UCSD-AML1 (cell line): Measurements from ENCODE around the gene ARID2.

Experiments used
- DNase-seq: peaks from one replicate; lab custom pipeline; 2025; ENCODE audit not compliant: unreplicated experiment; lab: John Stamatoyannopoulos, UW

The ARID2 gene, protein sequence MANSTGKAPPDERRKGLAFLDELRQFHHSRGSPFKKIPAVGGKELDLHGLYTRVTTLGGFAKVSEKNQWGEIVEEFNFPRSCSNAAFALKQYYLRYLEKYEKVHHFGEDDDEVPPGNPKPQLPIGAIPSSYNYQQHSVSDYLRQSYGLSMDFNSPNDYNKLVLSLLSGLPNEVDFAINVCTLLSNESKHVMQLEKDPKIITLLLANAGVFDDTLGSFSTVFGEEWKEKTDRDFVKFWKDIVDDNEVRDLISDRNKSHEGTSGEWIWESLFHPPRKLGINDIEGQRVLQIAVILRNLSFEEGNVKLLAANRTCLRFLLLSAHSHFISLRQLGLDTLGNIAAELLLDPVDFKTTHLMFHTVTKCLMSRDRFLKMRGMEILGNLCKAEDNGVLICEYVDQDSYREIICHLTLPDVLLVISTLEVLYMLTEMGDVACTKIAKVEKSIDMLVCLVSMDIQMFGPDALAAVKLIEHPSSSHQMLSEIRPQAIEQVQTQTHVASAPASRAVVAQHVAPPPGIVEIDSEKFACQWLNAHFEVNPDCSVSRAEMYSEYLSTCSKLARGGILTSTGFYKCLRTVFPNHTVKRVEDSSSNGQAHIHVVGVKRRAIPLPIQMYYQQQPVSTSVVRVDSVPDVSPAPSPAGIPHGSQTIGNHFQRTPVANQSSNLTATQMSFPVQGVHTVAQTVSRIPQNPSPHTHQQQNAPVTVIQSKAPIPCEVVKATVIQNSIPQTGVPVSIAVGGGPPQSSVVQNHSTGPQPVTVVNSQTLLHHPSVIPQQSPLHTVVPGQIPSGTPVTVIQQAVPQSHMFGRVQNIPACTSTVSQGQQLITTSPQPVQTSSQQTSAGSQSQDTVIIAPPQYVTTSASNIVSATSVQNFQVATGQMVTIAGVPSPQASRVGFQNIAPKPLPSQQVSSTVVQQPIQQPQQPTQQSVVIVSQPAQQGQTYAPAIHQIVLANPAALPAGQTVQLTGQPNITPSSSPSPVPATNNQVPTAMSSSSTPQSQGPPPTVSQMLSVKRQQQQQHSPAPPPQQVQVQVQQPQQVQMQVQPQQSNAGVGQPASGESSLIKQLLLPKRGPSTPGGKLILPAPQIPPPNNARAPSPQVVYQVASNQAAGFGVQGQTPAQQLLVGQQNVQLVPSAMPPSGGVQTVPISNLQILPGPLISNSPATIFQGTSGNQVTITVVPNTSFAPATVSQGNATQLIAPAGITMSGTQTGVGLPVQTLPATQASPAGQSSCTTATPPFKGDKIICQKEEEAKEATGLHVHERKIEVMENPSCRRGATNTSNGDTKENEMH (N-terminal part only)

DNA sequence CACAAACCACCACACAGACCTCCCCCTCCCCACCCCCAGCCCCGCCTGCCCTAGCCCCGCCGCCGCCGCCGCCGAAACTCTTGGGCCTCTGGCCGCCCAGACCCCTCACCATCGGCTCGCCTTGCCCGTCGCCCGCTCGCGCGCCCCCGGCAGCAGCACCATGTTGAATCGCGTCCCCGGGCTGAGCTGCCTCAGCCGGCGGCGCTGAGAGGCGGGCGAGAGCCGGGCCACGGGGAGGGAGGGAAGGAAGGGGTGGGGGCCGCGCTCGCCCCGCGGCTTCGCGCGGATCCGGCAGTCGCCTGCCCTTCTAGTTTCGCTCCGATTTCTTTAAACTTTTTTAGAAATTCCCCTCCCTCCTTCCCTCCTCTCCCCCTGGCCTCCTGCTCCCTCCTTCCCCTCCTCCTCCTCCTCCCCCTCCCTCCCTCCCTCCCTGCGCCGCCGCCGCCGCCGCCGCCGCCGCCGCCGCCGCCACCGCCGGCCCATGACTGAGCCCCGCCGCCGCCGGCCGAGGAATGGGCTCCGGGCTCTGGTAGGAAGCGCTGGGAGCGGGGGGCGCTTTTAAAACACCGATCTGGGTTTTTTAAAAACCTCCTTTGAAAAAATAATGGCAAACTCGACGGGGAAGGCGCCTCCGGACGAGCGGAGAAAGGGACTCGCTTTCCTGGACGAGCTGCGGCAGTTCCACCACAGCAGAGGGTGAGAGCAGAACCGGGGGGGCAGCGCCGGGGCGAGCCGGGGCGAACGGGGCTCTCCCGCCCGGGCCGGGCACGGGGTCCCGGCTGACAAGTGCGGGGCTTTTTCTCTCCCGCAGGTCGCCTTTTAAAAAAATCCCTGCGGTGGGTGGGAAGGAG is at the start of gene ARID2:
Gene ARID2 (plus strand): TSS at position 474 of the 851 bp plus-strand sequence. CDS start 131 bp downstream, at position 605.
- peak; percentile 83 for DNase-seq

DNA sequence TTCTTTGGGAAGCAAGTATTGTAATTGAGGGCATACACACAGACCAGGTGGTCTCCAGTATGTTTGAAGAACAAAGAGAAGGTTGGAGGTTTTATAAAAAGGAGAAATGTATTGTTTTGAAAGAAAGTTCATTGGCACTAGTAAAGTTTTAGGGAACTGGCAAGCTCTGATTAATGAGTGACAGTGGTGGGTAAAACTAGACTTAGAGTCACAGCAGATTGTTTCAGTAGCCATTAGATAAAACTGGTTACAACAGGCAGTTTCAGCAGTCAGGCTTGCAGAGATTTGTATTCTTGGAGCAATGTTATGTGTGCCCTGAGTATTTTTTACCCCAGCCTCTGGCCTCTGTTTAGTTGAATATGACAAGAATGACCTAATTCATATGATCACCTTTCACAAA is 49.1 kb upstream of the ARID2 start:
- DNase-seq, result no peak

GRCh38 chr12:45681465-45681864 is 48.0 kb upstream of the ARID2 start:
- DNase-seq, result no peak

DNA sequence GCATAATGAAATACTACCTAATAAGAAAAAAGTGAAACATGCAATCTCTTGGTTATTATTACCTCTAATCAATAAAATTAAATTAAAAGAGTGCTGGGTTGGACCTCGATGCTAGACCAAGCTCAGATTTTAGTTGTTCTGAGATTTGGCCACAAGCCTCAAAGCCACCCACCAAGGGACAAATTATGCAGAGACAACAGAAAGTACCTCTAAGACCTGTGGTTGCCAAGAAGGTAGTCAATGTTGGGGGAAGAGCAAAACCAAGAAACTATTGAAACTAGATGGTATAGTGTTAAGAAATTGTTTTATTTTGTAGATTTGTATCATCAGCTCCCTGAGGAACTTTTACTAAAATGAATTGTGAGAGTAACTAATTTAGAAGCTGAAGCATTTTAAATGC is 43.8 kb upstream of the ARID2 start:
- DNase-seq, result no peak

GRCh38 chr12:45687081-45688015 is 42.2 kb upstream of the ARID2 start:
- no peak for DNase-seq

DNA sequence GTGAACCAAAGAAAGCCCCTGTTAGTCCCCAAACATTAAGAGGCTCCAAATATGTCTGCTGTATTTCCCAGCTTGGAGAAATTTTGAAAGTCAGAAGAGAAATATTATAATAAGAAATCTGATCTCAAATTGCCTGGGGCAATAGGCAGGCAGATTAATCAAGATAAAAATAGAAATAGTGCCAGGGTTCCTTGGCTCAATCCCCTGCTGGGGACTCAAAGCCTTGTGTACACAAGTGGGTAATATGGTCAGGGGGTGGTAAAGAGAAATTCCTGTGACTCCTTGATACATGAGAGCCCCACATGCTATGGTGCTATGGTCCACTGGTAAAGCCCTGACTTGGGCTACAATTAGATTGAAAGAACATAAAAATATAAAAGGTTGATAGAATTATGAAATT is 41.3 kb upstream of the ARID2 start:
- no peak for DNase-seq

DNA sequence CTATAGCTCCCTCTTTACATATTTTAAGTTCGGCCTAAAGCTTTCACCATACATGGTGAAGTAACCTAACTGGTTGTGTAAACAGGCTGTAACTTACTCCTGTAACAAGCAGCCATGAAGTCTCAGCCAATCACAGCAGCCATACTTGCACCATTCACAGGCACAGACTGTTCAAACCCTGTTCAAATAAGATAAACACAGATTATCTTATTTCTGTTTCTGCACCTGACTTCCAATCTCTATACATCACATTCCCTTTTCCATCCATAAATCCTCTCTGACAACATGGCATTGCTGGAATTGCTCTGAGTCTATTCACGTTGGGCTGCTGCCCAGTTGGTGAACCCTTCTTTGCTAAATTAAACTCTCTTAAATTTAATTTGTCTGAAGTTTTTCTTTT is 34.5 kb upstream of the ARID2 start:
- no peak for DNase-seq

- DNase-seq, result no peak
Measured at GRCh38 chr12:45695606-45696005, 33.9 kb upstream of the ARID2 start.

- DNase-seq, result no peak
Measured at GRCh38 chr12:45696049-45696448, 33.5 kb upstream of the ARID2 start.

GRCh38 chr12:45697371-45697770 is 32.1 kb upstream of the ARID2 start:
- DNase-seq, result no peak

DNA sequence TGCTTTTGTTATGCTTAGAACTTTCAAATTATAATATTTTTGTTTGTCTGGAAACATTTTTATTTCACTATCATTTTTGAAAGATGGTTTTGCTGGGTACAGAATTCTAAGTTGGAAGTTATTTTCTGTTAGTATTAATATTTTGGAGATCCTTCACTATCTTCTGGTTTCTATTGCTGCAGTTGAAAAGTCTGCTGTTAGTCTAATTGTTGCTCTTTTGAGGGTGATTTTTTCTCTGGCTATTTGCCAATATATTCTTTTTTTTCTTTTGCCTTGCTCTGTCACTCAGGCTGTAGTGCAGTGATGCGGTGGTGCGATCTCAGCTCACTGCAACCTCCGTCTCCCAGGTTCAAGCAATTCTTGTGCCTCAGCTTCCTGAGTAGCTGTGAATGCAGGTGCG is 28.2 kb upstream of the ARID2 start:
- DNase-seq, result no peak

DNA sequence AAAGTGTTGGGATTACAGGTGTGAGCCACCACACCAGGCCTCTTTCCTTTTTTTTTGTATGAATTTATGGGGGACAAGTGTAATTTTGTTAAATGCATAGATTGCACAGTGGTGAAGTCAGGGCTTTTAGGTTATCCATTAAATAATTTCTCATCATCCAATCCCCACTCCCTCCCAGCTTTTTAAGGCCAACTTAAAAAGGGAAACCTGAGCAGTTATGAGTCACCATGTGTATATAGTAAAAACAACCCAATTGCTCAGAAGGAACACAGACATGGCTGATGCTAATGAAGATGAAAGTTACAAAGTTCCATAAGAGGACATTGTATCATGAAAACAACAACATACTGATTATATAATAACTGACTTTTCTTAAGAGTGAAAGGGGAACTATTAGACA is 25.6 kb upstream of the ARID2 start:
- no peak for DNase-seq

DNA sequence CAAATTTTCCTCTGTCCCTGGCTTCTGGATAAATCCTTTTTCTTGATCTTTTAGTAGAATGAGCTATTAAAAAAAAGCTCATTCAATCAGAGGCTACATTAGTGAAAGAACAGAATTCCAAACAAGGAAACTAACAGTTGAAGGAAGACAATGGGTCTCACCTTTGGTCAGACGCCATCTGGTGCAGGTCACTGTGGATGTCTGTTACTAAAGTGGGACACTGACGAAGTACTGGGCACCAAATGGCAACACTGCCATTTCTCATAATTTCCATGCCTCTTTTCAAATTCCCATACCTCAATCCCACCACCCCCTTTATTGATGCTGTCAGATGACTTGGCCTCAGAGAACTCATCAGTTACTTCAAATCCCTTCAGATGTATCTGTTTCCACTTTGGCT is 24.5 kb upstream of the ARID2 start:
- no peak for DNase-seq

DNA sequence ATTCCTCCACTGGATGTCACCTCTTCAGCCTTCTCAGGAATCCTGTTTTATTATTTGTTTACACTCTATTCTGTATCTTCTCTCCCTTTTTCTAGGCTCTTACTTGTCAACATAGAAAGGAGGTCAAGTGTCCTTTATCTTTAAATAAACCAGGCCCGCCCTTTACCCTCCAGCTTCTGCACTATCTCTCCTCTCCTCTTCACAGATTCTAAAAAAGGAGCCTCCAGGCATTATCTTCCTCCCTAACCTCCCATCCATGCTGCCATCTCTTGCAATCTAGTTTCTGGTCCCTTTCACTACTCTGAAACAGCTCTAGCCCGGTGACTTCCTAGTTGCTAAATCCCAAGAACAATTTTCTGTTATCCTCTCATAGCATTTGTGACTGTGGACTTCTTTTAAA is 24.1 kb upstream of the ARID2 start:
- DNase-seq, result no peak

DNA sequence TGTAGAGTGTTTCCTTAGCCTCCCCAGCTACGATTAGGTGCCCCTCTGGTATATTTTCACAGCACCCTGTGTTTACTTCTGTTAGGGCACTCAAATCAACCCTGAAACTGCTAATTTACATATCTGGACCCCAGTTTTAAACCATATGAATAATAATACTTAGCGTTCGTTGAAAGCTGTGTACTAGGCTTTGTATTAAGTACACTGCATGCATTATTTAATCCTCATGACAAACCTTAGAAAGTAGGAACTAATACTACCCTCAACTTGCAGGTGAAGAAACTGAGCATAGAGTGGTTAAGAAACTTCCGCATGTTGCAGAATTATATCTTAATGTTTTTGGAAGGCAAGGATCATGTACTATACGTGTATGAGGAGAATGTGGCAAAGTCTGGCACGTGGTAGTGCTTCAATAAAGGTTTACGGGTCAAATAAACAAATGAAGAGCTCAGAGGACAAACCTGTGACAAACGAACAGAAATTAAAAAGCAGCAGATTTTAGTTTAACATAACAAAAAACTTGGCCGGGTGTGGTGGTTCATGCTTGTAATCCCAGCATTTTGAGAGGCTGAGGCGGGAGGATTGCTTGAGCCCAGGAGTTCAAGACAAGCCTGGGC is 22.2 kb upstream of the ARID2 start:
- DNase-seq, result no peak

DNA sequence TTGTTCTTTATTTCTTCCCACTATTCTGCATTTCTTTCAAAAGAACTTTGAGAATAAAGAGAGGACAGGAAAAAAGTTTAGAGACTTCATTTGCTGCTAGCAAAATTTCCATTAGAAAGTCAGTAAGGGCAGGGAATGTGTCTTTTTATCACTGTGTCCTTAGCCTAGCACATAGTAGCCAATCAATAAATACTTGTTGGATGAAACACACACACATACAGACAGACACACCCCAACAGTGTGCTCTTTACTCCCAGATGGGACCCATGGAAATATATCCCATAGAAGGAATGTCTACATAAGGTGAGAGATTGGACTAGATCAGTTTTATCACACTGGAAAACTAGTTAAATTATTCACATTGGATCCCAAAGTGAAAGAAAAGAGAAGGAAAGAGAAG is 21.1 kb upstream of the ARID2 start:
- DNase-seq, result no peak

DNA sequence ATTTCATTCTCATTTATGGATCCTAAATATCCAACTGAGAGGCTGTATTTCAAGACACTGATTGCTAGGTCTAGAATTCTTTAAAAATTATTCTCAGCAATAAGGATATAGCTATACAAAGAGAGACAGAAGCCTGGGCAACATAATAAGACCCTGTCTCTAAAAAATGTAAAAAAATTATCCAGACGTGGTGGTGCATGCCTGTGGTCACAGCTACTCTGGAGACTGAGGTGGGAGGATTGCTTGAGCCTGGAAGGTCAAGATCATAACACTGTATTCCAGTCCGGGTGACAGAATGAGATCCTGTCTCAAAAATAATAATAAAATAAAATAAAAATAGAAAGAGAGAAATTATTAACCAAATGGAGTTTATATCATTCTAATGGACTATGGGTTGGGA is 20.6 kb upstream of the ARID2 start:
- no peak for DNase-seq

- no peak for DNase-seq
Measured at GRCh38 chr12:45712319-45712718, 17.2 kb upstream of the ARID2 start.

DNA sequence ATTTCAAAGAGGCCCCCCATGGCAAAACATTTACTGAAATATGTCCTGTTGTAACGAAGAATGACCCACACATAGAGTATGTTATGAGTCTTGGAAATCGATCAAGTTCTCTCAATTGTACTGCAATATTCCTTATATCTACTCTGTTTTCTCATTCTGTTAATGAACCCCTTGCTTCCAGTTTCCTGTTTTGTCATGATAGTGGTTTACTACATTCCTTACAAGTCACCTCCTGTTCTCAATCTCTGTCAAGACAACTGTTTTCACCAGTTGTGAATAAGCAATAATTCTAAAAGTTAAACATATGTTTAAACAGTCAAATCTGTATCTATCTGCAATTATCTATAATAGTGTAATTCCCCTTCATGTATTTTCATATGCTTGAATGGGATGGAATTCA is 16.4 kb upstream of the ARID2 start:
- DNase-seq, result no peak
